OCI-LY7 (cell line): ENCODE measurements around the gene SEC31B.

Experiments used
- CTCF ChIP-seq: fragments of 200-600 bp; sonication (generic); conservative IDR thresholded peaks from 2 replicates; pipeline ENCODE4 v1.5.1; 2014; ENCODE audit warnings: mild to moderate bottlenecking, antibody characterized with exemption, low read length, moderate library complexity, mixed read lengths
- EZH2phosphoT487 ChIP-seq: fragments of 200-600 bp; sonication (generic); IDR thresholded peaks from 2 replicates; pipeline ENCODE4 v1.6.1; 2018; ENCODE audit warnings: low read depth, borderline replicate concordance, mild to moderate bottlenecking, mixed run types, antibody characterized with exemption, low read length, moderate library complexity, mixed read lengths

DNA sequence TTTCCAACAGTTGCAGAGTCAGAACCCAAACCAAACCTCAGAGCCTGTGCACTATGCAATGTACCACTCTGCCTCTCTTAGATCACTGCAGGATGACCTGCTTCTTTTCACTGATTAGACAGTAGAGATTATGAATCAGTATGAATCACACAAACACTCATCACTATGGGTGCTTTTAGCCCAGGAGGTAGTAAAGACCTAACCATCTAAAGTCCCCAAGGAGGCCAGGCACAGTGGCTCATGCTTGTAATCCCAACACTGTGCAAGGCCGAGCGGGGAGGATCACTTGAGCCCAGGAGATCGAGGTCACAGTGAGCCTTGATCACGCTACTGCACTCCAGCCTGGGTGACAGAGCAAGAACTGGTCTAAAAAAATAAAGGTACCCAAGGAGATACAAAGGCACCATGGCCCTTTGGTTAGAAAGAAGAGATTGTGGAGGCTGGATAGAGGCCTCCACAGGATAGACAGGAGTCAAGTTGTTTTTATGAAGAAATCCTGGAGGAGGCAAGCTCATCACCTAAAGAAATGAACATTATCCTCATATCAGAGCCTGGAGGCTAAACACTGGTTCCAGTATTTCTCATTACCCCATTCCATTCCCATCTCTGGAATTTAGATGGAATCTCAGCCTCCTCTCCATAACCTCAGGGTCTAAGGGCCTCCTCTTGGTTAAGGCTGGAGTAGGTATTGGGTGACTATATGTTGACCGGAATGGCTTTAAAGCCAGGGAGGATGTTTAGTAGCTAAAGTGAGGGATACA, 12.9 kb downstream of the SEC31B start:
- no peak for TF ChIP-seq CTCF
- no peak for TF ChIP-seq EZH2phosphoT487
